ENCODE measurements around the gene HDAC5. TPM values are rescaled to one million over a fixed set of nuclear protein-coding genes. Genes with fewer than 3 reads are reported as not detected.
"Not testable (repeated sequence)": the region's sequence is repeated elsewhere in the genome, so short reads cannot be mapped to it uniquely, and the experiment has no call there.

Gene HDAC5
- total RNA-seq (ENCODE audit: insufficient read depth, low replicate concordance): 26.7 TPM

DNA sequence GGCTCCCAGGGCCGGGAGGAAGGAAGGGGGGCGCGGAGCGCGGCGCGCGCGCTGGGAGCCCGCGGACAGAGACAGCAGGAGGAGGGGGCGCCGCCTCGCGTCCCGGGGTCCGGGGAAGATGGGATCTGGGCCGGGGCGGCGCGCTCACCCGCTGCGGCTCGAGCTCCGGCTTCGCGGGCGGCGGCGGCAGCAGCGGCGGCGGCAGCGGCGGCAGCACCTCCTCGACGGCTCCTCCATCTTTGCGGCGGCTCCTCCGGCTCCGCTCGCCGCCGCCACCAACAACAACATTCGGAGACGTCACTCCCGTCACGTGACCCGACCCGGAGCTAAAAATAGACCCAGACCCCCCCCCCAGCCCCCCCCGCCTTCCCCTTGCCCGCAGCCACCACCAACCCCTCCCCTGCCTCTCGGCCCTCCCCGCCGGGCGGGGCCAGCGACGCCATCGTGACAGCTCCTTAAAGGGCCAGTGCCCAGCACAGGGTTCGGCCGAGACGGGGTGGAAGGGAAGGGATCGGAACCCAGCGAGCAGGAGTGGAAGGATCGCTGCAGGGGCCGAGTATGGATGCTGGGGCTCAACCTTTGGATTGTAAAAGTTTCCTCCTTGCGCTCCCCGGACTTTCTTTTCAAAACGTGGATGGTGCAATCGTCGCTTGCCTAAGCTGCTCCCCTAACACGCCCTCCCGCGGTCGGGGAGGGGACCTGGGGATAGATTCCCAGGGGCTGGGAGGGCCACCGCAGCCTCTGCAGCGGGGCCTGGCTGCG lies at the start of gene HDAC5:
Gene HDAC5 (minus strand): TSS at position 286 of the 762 bp plus-strand sequence. CDS start 6,126 bp downstream, outside the sequence.
- DNase-seq (ENCODE audit: low spot score): peak; percentile 97

DNA sequence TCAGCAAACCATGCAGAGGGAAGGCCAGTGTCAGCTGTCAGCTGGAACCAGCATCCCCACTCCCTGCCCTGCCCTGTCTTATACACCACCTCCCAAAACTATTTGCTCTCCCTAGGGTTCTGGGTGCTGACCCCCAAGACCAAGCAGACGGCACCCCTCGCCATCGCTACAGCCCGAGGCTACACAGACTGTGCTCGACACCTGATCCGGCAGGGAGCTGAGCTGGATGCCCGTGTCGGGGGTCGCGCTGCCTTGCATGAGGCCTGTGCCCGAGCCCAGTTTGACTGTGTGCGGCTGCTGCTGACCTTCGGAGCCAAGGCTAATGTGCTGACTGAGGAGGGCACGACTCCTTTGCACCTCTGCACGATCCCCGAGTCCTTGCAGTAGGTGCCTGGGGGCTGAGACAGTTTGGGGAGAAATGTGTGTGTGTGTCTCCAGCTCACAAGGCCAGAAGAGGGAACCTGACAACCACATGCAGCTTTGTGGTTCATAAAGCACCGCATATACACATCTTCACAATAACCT lies 48.6 kb upstream of the HDAC5 start:
- DNase-seq (ENCODE audit: low spot score): no peak

DNA sequence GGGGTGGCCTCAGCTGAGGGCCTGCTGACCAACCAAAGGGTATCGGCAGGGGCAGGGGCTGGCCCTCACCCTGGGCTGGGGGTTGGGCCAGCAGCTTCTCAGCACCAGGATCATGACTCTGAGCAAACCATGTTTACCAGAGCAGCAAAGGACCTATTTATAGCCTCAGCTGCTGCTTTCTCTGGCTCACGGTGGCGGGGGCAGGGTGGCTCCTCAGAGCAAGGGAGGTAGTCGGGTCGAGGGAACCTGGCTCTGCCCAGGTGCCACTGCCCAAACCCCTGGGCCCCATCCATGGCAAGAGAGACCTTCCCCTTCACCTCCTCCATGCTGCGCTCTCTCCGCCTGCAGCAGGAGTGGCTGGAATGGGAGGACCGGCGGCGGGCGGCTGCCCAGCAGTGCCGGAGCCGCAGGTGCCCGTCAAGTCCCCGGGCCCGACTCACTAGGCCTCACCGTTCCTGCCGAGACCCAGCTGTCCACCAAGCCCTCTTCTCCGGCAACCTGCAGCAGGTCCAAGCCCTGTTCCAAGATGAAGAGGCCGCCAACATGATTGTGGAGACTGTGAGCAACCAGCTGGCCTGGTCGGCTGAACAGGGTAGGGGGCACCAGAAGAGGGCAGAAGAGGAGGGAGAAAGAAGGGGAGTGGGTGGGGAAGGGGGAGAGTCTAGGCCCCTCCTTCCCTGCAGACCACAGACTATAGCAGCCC lies 47.2 kb upstream of the HDAC5 start, which contains the start of gene ASB16:
Gene ASB16 (plus strand): TSS at position 206 of the 703 bp plus-strand sequence. CDS start 86 bp downstream, at position 292.
- peak; percentile 52 for DNase-seq (ENCODE audit: low spot score)

DNA sequence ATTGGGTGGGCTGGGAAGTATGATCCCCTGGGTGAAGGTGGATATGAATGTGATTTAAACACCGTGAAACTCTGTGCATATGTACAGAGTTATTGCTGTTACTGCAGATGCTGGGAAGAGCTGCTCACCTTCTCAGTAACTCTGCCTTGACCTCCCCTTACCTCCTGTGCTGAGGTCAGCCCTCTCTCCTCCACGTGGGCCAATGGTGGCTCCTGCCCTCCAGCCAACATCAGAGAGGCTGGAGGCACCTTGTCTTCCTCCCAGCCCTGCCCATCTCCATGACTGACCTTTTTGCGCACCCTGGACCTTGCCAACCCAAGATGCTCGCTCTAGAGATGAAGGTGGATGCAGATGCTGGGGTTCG lies 46.7 kb upstream of the HDAC5 start:
- no peak for DNase-seq (ENCODE audit: low spot score)

DNA sequence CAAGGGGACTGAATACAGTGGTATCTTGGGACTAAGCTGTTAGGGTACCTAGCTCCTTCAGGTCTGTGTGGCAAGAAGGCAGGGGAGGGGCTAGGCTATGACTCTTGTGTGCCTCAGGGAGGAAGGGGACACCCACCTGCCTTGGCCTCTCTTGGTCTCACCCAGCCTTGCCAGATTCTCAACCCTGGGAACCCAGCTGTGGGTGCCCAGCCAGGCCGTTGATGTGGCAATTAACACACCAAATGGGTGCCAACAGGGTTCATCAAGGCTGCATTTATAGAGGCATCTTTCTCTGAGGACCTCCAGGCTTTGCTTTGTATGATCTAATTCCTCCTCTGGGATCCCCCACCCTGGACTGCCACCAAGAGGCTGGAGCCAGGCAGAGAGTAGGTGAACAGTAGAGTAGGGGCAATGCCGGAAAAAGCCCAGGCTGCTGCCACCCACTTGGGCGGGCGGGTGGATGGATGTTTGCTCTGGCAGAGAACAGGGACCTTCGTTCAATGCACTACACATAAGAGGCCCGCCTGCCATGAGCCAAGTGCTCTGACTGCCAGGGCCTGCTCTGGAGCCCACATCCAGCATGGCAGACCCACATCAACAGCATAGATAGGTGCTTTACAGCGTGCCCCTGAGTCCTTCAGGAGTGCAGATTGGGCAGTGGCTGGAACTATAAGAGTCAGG lies 43.9 kb upstream of the HDAC5 start:
- no peak for DNase-seq (ENCODE audit: low spot score)

DNA sequence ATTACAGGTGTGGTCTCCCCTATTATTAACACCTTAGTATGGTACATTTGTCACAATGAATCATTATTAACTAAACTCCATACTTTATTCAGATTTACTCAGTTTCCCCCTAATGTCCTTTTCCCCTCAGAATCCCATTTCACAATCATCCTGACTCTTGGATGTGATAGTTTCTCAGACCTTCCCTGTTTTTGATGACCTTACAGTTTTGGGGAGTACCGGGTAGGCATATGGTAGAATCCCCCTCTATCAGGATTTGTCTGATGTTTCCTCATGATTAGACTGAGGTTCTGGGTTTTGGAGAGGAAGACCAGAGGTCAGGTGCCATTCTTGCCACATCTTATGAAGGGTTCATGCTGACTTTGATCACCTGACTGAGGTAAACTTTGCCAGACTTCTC lies 41.0 kb upstream of the HDAC5 start:
- no peak for DNase-seq (ENCODE audit: low spot score)

DNA sequence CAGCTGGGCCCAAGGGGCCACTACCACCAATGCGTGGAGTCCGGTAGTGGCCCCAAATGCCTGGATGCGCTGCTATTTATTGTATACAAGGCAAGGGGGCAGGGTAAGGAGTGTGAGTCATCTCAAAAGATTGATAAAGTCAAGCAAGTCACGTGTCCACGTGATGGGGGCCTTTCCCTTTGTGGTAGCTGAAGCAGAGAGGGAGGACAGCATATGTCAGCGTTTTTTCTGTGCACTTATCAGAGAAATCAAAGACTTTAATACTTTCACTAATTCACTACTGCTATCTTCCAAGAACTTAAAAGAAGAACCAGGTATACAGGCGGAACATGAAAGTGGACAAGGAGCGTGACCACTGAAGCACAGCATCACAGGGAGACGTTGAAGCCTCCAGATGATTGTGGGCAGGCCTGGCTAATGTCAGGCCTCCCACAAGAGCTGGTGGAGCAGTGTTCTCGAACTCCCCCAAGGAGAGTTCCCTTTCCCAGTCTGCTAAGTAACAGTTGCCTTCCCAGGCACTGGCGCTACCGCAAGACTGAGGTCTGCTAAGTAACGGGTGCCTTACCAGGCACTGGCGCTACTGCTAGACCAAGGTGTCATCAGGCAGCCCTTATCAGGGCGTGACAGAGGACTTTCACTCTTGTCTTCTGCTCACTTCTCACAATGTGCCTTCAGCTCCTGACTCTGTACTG lies 36.2 kb upstream of the HDAC5 start:
- peak; percentile 47 for DNase-seq (ENCODE audit: low spot score)

DNA sequence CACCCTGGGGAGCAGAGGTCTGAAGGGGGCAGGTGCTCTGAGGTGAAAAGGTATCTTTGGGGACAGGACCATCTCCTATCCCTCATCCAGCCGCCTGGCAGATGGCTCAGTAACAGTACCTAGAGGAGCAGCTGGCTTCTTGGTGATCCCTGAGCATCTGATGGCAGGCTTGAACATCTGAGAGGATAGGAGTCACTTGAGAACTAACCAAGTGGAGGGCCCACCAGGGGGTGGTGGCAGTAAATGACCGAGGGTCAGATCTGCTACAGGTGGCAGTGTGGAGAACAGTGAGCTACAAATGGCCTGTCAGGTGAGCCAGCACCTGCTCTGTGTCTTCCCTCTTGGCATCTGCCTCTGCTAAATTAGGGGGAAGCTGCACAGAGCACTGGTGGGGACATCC lies 32.0 kb upstream of the HDAC5 start:
- DNase-seq (ENCODE audit: low spot score): no peak

DNA sequence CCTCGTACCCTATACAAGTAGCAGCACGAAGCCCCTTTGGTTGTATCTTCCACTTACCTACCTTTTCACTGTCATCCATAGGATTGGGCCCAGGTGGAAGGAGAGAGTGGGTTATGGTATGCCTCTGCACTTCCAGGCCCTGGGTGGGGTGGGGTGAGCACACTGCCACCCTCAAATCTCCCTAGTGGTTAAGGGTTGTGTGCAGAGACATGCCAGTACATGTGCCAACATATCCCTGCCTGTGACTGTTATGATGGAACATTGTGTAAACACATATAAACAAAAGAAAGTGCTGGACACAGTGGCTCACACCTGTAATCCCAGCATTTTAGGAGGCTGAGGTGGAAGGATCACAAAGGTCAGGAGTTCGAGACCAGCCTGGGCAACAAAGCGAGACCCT lies 29.4 kb upstream of the HDAC5 start:
- no peak for DNase-seq (ENCODE audit: low spot score)

DNA sequence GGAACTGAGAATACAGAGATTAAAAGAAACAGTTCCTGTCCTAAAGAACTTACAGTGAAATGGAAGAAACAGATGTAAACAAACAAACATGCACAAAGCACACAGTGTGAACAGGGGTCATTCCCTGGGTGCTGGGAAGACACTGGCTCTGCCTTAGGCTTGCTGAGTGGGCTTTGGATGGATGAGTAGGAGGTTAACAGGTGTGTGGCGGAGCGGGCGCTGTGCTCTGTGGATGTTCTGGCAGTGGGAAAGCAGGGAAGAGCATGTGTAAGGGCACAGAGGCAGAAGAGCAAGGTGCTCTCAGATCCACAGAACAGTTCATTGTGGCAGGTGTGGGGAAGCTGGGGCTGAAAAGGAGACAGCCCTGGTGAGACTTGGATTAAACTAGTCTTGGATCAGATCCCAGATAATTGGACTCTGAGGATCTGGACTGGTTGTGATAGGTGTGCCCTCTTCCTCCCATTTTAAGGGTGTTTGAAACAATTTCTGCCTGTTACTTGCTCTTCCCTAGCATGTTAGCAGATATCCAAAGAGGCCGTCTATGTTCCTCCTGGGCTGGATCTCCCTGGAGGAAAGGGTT lies 26.4 kb upstream of the HDAC5 start:
- no peak for DNase-seq (ENCODE audit: low spot score)

DNA sequence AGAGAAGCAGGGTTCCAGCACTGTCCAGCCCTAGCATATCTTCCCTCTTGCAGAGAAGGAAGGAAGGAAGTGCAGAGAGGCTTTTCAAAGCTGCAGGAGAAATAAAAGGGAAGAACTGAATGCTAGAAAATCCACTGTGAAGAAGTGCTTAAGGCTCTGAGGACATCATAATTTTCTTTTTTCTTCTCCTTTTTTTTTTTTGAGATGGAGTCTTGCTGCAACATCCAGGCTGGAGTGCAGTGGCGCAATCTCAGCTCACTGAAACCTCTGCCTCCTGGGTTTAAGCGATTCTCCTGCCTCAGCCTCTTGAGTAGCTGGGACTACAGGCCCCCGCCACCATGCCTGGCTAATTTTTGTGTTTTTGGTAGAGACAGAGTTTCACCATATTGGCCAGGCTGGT lies 25.6 kb upstream of the HDAC5 start:
- not testable (repeated sequence) for DNase-seq (ENCODE audit: low spot score)

DNA sequence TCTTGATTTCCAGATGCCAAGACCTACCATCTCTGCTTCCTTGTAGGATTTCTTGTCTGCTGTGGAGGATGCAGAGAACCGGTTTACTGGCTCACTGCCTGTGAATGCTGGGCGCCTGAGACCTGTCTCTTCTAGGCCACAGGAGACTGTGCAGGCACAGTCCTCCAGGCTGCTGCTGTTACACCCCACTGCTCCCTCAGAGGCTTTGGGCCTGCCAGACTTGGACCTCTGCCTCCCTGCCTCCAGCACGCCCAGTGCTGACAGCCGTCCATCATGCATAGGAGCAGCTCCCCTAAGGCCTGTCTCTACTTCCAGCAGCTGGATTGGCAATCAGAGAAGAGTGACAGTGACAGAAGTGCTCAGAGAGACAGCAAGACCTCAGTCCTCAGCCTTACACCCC lies 24.4 kb upstream of the HDAC5 start:
- no peak for DNase-seq (ENCODE audit: low spot score)

DNA sequence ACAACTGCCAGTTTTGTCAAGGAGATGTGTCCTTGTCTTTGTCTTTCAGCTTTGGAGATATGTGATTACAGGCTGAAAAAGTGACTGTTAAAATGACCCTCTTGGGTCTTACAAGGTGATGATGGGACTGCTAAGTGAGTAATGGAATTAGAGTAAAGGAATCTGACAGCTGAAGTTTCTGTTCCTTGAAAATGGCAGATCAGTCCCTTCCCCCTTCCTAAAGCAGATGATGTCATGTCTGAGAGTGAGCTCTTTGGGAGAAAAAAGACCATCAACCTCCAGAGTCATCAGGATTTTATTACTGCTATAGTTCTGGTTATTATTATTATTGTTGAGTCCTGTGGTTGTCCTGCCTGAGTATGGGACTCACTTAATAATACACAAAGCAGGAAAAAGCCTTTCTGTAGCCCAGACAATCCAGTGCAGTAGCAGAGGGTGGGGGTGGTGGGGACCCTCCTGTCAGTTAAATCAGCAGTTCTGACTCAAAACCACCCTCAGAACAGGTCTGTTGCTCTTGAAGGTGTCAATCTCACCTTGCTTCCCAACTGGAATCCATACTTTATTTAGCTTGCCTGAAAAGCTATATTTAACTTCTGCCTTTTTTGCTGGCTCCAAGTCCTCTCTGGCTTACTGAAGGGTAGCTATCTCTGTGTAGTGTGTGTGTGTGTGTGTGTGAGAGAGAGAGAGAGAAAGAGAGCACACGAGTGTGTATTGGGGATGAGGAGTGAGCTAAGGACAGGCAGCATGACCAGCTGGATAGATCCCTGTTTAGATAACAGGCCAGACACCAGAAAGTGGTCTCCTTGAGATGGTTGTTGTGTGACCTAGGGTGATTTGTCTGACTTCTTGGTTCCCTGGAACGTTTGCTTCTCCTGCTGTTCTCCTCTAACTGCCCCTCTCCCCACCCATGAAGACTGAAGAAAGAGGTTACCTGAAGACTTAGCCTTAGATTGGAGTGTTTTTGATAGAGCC lies 23.2 kb upstream of the HDAC5 start:
- DNase-seq (ENCODE audit: low spot score): no peak

DNA sequence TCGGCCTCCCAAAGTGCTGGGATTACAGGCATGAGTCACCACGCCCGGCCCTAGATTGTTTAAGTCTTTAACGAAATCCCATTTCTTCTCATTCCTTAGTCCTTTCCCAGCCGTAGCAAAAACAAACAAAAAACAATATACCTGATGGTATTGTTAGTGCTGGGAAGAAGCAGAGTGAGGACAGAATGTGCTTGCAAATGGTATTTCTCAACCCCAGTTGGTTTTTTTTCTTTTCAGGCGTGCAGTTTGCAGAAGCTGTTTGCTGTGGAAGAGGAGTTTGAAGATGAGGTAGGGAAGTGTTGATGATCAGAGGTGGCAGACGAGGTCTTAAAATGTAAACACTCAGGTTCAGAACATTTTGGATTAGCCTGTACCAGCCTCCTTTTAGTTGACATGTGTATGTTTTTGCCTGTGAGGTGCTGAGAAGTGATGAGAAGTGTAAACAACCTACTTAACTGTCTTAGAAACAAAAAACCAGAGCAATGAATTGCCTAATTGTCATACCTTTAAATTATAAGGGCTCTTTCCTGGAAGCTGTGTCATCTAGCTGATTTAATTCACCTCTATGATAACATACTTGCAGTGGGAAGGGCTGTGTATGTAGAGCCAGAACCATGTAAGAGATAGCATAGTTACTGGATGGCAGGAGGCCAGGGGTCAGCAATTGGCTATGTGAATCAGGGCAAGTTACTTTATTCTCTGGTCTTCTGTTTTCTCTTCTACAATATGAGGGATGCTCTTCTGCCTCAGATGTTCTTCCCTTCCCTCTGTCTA lies 21.7 kb upstream of the HDAC5 start:
- no peak for DNase-seq (ENCODE audit: low spot score)

DNA sequence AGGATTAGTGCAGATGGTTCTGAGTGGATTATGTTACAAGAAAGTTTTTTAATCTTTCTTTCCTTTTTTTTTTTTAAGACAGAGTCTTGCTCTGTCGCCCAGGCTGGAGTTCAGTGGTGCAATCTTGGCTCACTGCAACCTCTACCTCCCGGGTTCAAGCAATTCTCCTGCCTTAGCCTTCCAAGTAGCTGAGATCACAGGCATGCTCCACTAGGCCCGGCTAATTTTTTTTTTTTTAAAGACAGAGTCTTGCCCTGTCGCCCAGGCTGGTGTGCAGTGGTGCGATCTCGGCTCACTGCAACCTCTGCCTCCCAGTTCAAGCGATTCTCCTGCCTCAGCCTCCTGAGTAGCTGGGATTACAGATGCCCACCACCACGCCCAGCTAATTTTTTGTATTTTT lies 20.5 kb upstream of the HDAC5 start:
- not testable (repeated sequence) for DNase-seq (ENCODE audit: low spot score)

DNA sequence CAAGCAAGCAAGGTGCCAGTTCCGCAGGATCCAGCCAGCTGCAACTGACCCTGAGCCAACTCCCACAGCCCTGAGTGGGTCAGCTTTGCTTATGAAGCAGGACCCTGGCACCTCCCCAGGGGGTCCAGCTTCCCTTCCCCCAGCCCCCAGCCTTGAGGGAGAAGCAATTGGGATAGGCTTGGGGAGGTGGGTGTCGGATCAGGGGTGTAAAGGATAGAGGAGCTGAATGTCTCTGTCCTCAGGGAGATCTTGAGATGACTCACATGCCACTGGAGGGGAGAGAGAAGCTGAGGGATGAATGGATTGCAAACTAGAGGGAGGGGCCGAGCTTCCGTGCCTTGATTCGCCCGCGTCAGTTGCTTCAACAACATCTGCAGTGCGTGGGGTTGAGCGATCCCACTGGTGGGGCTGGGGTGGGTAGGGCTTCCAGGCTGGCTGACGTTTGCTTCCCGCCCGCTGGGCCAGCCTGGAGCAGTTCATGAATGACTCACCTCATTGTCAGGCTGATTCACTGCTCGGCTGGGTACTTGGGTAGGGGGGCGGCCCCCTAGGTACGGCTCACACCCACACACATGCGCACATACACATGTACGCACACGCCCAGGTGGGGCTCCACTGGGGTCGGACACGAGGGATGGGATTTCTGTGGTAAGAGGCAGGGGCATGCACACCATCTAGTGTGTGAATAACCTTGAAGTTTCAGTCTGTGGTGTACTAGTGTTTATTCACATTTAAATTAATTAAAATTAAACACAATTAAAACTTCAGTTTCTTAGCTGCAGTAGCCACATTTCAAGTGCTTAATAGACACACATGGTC lies 14.7 kb upstream of the HDAC5 start:
- DNase-seq (ENCODE audit: low spot score): peak; percentile 98

DNA sequence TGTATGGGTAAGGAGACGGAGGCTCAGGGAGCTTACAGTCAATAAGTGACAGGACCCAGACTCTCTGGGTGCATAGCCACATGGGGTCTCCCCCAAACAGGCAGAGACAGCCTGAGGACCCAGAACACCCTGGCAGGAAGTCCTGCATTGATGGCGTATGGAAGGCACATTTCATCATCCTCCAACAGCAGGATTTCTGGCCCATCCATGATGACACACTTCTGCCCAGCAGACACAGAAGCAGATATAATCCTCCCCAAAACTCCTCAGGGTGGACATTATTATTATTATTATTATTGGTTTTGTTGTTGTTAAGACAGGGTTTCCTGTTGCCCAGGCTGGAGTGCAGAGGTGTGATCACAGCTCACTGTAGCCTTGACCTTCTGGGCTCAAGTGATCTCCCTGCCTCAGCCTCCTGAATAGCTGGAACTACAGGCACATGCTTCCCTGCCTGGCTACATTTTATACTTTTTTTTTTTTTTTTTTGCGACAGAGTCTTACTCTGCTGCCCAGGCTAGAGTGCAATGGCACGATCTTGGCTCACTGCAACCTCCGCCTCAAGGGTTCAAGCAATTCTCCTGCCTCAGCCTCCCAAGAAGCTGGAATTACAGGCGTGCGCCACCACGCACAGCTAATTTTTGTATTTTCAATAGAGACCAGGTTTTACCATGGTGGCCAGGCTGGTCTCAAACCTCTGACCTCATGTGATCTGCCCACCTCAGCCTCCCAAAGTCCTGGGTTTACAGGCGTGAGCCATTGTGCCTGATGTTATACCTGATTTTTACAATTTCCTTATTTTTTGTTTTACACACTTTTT lies 11.5 kb upstream of the HDAC5 start:
- no peak for DNase-seq (ENCODE audit: low spot score)

Data from umbilical cord (tissue), 2 donors.